DND-41 (cell line): ENCODE results near the gene TEX22.

ENCODE experiments used
- ATAC-seq: fragments of 200-7000 bp; cut with Tn5 transposase; 3 replicates; pipeline ENCODE4 v1.9.1; 2021; ENCODE audit warnings: low read depth; ENCODE audit not compliant: insufficient read depth
- DNase-seq: peaks from one replicate; pipeline ENCODE4 v3.0.0-alpha.2; 2020
- H2AFZ ChIP-seq: 2 replicates; pipeline ENCODE4 v1.6.0; 2012; ENCODE audit warnings: low read depth, low read length
- H3K27ac ChIP-seq: 2 replicates; pipeline ENCODE4 v1.5.1; 2012; ENCODE audit warnings: low read length, inconsistent platforms
- H3K27me3 ChIP-seq: fragments of 200-600 bp; sonication (generic); 2 replicates; pipeline ENCODE4 v1.6.0; 2012; ENCODE audit warnings: low read length, mild to moderate bottlenecking, inconsistent platforms; ENCODE audit not compliant: insufficient read depth, poor library complexity
- H3K36me3 ChIP-seq: 2 replicates; pipeline ENCODE4 v1.5.1; 2012; ENCODE audit warnings: low read length, inconsistent platforms; ENCODE audit not compliant: insufficient read depth
- H3K4me1 ChIP-seq: 2 replicates; pipeline ENCODE4 v1.5.1; 2012; ENCODE audit warnings: mild to moderate bottlenecking, low read length; ENCODE audit not compliant: insufficient read depth
- H3K4me2 ChIP-seq: 2 replicates; pipeline ENCODE4 v1.6.0; 2012; ENCODE audit warnings: mild to moderate bottlenecking, moderate library complexity, low read length, inconsistent platforms; ENCODE audit not compliant: insufficient read depth
- H3K4me3 ChIP-seq, 2 experiments: fragments of 200-600 bp in 1 of 2; shearing (Covaris generic) in 1 of 2; 2 replicates each; pipeline ENCODE4 v1.5.1; 2012 to 2016; ENCODE audit warnings: inconsistent platforms in 2 of 2, low read length in 2 of 2, mild to moderate bottlenecking in 2 of 2, low read depth in 1 of 2, moderate library complexity in 1 of 2
- H3K79me2 ChIP-seq: 2 replicates; pipeline ENCODE4 v1.6.0; 2012; ENCODE audit warnings: low read length, inconsistent platforms; ENCODE audit not compliant: insufficient read depth
- H3K9ac ChIP-seq: 2 replicates; pipeline ENCODE4 v1.6.0; 2012; ENCODE audit warnings: low read depth, mild to moderate bottlenecking, inconsistent platforms, low read length, moderate library complexity
- H3K9me3 ChIP-seq: 2 replicates; pipeline ENCODE4 v1.5.1; 2012; ENCODE audit warnings: low read length, moderate library complexity, mild to moderate bottlenecking, inconsistent platforms; ENCODE audit not compliant: insufficient read depth, severe bottlenecking
- H4K20me1 ChIP-seq: 2 replicates; pipeline ENCODE4 v1.6.0; 2012; ENCODE audit warnings: low read length; ENCODE audit not compliant: insufficient read depth
- EZH2 ChIP-seq: IDR thresholded peaks from 3 replicates; pipeline ENCODE4 v1.6.1; 2012; ENCODE audit warnings: borderline replicate concordance, low read depth, mild to moderate bottlenecking, moderate library complexity, low read length, inconsistent platforms; ENCODE audit not compliant: severe bottlenecking
- TF ChIP-seq, protein P1 (sequence below): IDR thresholded peaks from 2 replicates; pipeline ENCODE4 v1.5.1; 2012; ENCODE audit warnings: borderline replicate concordance, low read length, moderate library complexity, mild to moderate bottlenecking; ENCODE audit not compliant: poor library complexity, severe bottlenecking; ENCODE audit errors: extremely low read depth

Gene TEX22

DNA sequence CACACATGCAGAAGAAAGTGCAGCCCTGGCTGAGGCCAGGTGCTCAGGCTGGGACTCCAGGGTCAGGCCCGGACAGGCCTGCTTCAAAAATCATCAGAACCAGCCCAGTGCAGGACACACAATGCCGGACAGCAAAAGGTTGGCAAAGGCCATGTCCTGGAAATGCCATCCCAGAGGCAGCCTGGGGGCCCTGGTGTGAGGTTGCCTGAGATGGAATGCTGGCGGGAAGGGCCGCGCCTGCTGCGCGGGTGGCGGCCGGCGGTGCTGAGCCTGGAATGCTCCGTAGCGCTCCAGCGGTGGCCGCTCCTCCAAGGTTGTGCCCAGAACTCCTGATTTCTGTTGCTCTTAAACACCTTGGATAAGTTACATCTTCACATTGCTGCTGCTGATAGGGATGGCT is 54.6 kb downstream of the TEX22 start:
- Histone ChIP-seq H3K79me2 (peaks cover 24% of the 10 kb centered on the region), H2AFZ (no peak overlapping the region), H3K4me2 (no peak overlapping the region), H3K36me3 (peaks cover 91% of the 10 kb centered on the region), H4K20me1 (peaks cover 61% of the 10 kb centered on the region), H3K27ac (no peak overlapping the region), H3K9me3 (no peaks in the 10 kb centered on the region), H3K27me3 (no peaks in the 10 kb centered on the region), H3K9ac (no peak overlapping the region), H3K4me3 (no peak overlapping the region), H3K4me1 (no peaks in the 10 kb centered on the region)
- TF ChIP-seq, protein P1, sequence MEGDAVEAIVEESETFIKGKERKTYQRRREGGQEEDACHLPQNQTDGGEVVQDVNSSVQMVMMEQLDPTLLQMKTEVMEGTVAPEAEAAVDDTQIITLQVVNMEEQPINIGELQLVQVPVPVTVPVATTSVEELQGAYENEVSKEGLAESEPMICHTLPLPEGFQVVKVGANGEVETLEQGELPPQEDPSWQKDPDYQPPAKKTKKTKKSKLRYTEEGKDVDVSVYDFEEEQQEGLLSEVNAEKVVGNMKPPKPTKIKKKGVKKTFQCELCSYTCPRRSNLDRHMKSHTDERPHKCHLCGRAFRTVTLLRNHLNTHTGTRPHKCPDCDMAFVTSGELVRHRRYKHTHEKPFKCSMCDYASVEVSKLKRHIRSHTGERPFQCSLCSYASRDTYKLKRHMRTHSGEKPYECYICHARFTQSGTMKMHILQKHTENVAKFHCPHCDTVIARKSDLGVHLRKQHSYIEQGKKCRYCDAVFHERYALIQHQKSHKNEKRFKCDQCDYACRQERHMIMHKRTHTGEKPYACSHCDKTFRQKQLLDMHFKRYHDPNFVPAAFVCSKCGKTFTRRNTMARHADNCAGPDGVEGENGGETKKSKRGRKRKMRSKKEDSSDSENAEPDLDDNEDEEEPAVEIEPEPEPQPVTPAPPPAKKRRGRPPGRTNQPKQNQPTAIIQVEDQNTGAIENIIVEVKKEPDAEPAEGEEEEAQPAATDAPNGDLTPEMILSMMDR = no peak
- TF ChIP-seq EZH2 = no peak
- ATAC-seq (no peak), DNase-seq (no peak)

DNA sequence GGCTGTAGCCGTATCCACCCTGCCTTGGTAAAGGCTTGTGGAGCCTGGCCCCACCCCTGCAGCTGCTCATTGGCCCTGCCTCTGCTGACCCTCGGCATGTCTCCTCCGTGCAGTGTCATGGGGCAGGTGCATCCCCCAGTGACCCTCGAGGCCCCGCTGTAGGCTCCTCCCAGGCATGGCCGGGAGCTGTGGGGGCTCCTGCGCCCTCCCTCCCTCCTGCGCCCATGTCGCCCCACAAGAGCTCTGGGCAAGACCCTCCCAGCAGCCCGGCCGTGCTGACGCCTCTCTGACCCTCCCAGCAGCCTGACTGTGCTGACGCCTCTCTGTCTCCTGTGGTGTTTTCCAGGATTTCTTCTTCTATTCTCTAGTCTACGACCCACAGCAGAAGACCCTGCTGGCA is 55.5 kb downstream of the TEX22 start:
- DNase-seq (no peak), ATAC-seq (no peak)
- H3K79me2 ChIP-seq = peaks cover 18% of the 10 kb centered on the region
- H4K20me1 ChIP-seq = peaks cover 59% of the 10 kb centered on the region
- H3K36me3 ChIP-seq = peaks cover 91% of the 10 kb centered on the region
- TF ChIP-seq, protein P1 = no peak
- no peak for TF ChIP-seq EZH2
- H3K4me3 ChIP-seq = no peak overlapping the region
- H3K27ac ChIP-seq = no peak overlapping the region
- H3K27me3 ChIP-seq = no peaks in the 10 kb centered on the region
- H3K4me2 ChIP-seq = no peak overlapping the region
- H2AFZ ChIP-seq = no peak overlapping the region
- H3K4me1 ChIP-seq = no peaks in the 10 kb centered on the region
- no peak overlapping the region for H3K9ac ChIP-seq
- no peaks in the 10 kb centered on the region for H3K9me3 ChIP-seq

DNA sequence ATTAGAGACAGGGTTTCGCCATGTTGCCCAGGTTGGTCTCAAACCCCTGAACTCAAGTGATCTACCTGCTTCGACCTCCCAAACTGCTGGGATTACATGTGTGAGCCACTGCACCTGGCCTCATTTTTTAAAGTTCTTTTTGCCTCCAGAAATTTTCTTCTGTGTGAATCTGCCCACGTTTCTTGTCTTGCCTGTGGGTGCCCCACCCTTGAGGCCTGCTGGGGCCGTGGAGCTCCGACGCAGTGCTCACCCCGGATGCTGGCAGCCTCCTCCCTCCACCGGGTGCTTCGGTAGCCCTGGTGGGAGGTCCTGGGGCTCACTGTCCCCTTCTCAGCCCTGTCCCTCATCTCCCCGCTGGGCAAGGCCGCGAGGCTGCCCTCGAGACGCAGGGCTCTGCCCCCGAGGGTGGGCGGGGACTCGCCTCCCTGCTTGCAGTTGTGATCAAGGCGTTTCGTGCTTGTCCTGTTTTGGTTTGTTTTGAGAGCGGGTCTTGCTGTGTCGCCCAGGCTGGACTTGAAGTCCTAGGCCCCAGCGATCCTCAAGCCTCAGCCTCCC is 56.8 kb downstream of the TEX22 start:
- peaks cover 14% of the 10 kb centered on the region for H3K79me2 ChIP-seq
- no peaks in the 10 kb centered on the region for H3K9me3 ChIP-seq
- no peak overlapping the region for H3K4me2 ChIP-seq
- no peak overlapping the region for H3K27ac ChIP-seq
- TF ChIP-seq EZH2 = no peak
- TF ChIP-seq, protein P1 = no peak
- no peaks in the 10 kb centered on the region for H3K27me3 ChIP-seq
- peaks cover 80% of the 10 kb centered on the region for H3K36me3 ChIP-seq
- no peaks in the 10 kb centered on the region for H3K4me1 ChIP-seq
- DNase-seq = no peak
- H3K4me3 ChIP-seq = no peak overlapping the region
- H2AFZ ChIP-seq = no peak overlapping the region
- no peak overlapping the region for H3K9ac ChIP-seq
- no peak for ATAC-seq
- H4K20me1 ChIP-seq = peaks cover 46% of the 10 kb centered on the region
